Activated CD4-positive, alpha-beta T cell treated with anti-CD3 and anti-CD28 coated beads, Interleukin-2, amount 50 U/mL, for 24 hours (primary cell): Measurements from ENCODE around the gene RBM19.

ENCODE experiments used
- DNase-seq, 2 donors: peaks; one replicate each; pipeline ENCODE4 v3.0.0-alpha.2; 2020; ENCODE audit warnings: low read depth in 1 of 2, low spot score in 1 of 2

RBM19 gene

DNA sequence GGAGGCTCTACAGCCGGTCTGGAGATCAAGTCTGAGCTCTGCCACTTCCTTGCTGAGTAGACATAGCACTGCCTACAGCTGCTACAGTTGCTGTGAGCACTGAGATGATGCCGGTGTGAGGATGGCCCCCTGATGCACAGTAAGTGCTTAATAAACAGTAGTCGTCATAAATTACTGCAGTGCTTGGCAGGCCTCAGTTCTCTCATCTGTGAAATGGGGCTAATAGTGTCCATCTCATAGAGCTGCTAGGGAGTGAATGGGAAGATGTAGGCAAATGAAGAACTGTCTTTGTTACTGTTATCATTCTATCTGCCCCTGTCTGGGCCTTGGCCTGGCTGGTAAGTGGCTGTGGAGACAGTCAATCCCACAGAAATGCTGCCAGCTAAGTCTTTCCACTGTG is 124.3 kb downstream of the RBM19 start:
- DNase-seq = no peak

- no peak for DNase-seq
Measured at GRCh38 chr12:113840401-113841042, 125.6 kb downstream of the RBM19 start.

GRCh38 chr12:113838896-113839295 is 127.2 kb downstream of the RBM19 start:
- no peak for DNase-seq

GRCh38 chr12:113837528-113838296 is 128.4 kb downstream of the RBM19 start:
- no peak for DNase-seq

DNA sequence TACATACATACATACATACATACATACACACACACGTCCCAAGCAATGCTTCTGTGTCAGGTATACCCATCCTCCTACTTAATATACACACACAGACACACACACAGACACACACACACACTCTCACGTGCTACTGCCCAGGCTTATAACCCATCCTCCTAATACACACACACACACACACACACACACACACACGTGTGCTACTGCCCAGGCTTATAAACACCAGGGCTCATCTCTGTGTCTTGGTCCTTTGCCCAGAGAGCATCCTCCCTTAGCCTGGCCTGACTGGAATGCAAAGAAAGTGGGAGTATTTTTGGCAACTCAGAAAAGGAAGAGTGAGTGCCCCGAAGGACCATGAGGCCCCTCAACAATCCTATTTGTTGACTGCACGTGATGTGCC is 129.0 kb downstream of the RBM19 start:
- no peak for DNase-seq

DNA sequence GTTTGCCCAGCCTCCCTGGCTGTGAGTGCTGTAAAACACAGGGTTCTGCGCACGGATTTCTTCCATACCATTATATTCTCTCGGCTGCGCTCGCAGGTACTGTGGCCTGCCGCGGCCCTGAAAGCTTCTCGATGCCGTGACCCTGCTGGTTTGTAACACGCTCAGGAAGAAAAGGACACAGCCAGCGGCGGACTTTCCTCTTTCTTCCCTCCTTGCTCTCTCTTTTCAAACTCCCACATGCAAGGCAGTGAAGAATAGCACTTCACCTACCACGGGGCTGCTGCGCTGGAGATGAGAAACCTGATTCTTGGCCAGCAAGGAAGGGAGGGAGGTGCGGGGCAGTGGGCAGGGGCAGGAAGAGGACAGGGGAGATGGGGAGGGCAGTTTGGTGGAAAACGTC is 130.2 kb downstream of the RBM19 start:
- DNase-seq = no peak

DNA sequence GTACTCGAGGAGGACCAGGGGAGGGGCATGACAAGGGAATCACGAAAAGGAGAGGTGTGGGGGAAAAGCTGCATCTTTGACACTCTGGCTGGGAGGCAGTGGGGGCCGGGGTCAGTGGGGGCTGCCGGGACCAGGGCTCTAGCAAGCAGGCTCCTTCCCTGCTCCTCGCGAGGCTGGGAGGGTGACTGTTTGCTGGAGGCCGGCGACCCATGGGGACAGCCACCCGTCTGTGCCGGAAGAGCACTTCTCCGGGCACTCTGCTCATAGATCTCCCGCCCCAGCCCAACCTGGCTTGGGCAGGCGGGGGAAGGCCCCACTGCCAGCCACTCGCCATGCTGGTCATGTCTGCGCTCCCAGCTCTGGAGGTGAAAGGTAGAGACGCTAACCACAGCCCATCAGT is 130.7 kb downstream of the RBM19 start:
- DNase-seq = no peak

GRCh38 chr12:113833422-113833821 is 132.7 kb downstream of the RBM19 start:
- DNase-seq = no peak

DNA sequence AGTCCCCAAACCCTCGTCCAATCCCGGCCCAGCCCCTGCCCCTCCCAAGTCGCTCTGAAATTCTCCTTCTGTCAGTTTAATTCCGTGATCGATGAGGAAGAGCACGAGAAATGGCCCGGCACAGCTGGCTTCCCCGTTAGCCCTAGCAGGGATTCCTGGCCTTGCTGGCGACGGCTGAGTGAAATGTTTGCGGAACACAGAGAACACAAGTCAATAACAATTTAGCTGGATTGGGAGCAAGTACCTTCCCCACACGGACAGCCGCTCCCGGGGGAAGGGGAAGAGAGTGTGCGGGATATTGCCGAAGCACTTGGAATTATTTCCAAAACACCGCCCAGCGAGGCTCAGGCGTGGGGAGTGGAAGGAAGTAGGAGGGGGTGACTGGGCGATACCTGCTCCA is 134.6 kb downstream of the RBM19 start:
- DNase-seq = no peak

GRCh38 chr12:113831016-113831415 is 135.1 kb downstream of the RBM19 start:
- no peak for DNase-seq

GRCh38 chr12:113829212-113829611 is 136.9 kb downstream of the RBM19 start:
- DNase-seq = no peak

GRCh38 chr12:113827539-113828114 is 138.5 kb downstream of the RBM19 start:
- DNase-seq = no peak

DNA sequence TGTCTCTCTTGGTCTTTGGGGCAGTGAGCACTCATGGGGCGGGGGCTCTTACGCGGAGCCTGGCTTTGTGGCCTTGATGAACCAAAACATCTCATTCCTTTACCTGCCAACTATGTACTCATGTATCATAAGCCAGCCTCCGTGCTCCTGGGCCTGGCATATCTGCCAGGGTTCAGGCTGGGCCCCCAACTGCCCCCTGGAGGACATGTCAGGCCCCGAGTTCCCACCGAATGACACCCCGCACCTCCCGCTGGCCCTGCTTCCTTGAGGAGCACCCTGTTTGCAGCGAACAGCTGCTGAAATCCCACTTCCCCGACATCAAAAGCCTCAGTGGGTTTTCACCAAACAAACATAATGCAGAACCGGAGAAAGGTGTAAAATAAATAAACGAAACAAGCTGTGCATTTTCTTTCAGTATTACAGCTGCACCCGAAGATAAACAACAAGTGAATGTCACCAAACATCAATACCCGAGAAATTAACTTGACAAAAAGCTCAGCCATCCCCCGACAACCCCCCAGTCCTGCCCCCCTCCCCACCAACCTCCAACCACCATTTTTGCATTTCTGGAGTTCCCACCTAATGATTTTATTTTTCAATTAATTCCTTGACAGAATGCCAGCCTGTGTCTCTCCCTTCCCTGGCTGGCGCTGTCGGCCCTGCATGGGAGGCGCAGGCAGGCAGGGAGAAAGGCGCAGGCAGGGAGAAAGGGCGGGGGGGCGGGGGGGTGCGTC is 139.2 kb downstream of the RBM19 start:
- no peak for DNase-seq

- DNase-seq = no peak
Measured at GRCh38 chr12:113825705-113826104, 140.4 kb downstream of the RBM19 start.

DNA sequence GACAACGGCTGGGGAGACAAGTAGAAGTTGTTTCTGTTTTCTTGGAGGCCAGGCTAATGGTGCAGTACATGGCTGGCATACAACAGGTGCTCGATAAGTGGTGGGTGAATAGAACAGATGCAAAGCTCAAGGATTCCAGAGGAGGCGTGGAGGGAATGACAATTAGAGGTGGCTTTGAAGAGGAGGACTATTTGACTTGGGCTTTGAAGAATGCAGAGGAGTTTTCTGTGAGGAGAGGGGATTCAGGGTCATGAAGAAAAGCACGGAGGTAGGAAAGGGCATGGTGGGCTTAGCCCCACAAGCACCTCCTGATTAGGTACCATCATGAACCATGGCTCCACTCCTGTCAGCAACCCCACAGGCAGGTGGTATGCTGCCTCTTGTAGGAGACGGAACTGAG is 142.3 kb downstream of the RBM19 start:
- DNase-seq = no peak

GRCh38 chr12:113823016-113823415 is 143.1 kb downstream of the RBM19 start:
- no peak for DNase-seq

- DNase-seq = no peak
Measured at GRCh38 chr12:113820842-113821241, 145.3 kb downstream of the RBM19 start.

DNA sequence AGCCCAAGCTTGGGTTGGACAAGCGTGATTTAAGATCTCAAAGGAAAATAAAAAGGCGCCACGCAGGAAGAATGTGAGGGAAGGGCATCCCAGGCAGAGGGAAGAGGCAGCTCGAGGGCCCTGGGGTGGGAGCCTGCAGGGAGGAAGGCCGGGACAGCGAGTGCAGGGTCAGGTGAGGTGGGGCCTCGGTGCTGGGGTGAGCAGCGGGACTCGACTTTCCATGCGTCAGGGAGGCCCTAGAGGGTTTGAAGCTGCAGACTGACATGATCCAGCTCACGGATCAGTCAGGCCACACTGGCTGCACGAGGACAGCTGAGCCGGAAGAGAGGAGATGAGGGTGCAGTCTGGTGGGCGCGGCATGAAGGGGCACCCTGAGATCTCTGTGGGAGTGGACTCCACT is 145.8 kb downstream of the RBM19 start:
- DNase-seq = no peak

DNA sequence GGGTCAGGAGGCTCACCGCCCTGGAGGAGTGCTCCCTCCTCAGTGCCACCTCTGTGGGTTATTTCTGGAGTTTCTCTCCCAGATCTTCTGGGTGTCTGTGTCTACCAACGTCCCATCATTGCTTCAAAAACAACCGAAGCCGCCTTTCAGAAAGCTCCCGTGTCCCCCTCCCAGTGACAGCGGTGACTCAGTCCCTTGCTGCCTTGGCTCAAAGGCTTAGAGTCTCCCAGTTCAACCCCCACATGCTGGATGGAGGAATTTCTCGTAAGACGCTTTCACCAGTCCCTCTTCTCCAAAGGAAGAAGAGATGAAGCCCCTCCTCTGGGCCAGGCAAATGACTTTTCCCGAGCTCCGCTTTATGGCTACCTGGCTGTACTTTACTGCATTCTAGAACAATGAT is 146.6 kb downstream of the RBM19 start:
- DNase-seq = no peak

- DNase-seq = no peak
Measured at GRCh38 chr12:113818833-113819232, 147.3 kb downstream of the RBM19 start.

- no peak for DNase-seq
Measured at GRCh38 chr12:113818283-113818682, 147.8 kb downstream of the RBM19 start.

- DNase-seq = no peak
Measured at GRCh38 chr12:113816866-113817265, 149.3 kb downstream of the RBM19 start.
